OCI-LY7 (cell line): ENCODE results near the gene AURKB.

Experiments
- EZH2phosphoT487 ChIP-seq: fragments of 200-600 bp; sonication (generic); IDR thresholded peaks from 2 replicates; pipeline ENCODE4 v1.6.1; 2018; ENCODE audit warnings: low read depth, borderline replicate concordance, mild to moderate bottlenecking, mixed run types, antibody characterized with exemption, low read length, moderate library complexity, mixed read lengths
- TF ChIP-seq, protein P1 (sequence below): fragments of 200-600 bp; sonication (generic); conservative IDR thresholded peaks from 2 replicates; pipeline ENCODE4 v1.5.1; 2014; ENCODE audit warnings: mild to moderate bottlenecking, antibody characterized with exemption, low read length, moderate library complexity, mixed read lengths

DNA sequence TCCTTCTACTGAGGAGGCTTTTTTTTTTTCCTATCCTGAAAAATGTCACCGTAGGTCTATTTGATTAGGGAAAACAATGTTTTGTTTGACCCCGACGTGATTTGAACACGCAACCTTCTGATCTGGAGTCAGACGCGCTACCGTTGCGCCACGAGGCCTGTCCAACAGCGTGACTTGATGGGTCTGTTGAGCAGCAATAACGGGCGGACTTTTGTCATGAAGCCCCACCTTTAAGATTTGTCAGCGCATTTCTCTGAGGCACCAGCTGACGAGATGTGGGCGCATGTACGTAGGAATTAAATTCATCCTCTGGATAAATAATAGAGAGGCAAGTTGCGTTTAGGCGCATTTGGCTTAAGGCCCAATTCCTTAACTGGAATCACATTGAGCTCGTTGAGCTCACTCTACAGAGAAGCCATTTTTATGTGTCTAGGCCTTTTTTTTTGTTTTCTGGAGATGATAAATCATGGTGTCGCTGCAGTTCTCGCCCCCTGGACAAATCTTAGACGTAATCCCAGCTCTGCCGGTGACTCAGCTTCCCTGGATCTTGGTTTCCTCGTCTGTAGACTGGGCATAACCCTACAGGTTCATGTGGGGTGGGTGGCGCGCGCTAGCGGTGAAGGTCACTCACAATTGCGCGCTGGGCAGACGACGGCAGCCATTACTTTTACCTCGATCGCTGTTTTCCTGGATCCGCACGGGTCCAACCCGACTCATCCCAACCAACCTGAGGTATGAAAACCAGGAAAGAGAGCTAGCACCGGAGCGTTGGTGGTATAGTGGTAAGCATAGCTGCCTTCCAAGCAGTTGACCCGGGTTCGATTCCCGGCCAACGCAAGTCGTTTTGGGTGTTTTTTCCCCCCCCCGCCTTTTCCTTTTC is 10.6 kb upstream of the AURKB start:
- TF ChIP-seq, protein P1, sequence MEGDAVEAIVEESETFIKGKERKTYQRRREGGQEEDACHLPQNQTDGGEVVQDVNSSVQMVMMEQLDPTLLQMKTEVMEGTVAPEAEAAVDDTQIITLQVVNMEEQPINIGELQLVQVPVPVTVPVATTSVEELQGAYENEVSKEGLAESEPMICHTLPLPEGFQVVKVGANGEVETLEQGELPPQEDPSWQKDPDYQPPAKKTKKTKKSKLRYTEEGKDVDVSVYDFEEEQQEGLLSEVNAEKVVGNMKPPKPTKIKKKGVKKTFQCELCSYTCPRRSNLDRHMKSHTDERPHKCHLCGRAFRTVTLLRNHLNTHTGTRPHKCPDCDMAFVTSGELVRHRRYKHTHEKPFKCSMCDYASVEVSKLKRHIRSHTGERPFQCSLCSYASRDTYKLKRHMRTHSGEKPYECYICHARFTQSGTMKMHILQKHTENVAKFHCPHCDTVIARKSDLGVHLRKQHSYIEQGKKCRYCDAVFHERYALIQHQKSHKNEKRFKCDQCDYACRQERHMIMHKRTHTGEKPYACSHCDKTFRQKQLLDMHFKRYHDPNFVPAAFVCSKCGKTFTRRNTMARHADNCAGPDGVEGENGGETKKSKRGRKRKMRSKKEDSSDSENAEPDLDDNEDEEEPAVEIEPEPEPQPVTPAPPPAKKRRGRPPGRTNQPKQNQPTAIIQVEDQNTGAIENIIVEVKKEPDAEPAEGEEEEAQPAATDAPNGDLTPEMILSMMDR, result peak; percentile 26; the same call in 1 of the 2 replicates
- TF ChIP-seq EZH2phosphoT487, result no peak
